ENCODE measurements around the gene EIF2S2.

The EIF2S2 gene

DNA sequence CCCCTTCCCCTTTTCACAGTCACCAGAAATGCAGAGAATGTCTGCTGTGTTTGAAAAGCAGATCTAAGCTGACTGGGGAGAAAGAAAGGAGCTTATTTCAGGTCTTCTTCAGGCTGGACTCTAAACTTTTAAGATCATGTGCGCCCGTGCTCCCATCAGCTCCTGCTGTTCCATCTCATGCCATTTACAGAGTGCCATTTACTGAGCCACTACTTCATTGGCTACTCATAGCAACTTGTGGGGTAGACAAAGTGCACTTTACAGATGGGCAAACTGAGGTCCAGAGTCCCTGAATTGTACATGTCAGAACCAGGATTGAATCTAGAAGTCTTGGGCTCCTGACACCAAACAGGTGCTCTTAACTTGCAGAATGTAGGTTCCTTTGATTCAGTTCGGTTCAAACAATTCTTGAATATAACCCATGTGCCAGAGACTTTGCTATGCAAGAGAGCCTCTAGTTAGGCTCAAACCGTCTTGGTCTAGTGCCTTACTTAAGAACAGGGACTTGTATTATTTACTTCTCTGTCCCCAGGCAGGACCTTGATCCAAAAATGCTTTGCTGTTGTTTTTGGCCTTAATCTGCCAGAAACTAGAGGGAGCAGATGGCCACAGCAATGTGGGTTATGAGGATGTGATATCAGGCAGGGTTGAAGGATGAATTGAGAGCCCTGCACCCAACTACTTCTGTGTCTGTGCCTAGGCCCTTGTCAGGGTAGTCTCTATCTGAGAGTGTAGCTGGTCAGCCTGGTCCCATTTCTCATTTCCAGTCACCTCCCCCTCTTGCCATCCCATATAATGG, 61.9 kb downstream of the EIF2S2 start:
- Histone ChIP-seq H3K27ac (ENCODE audit: low read length) (no peak overlapping the region), H3K4me1 (ENCODE audit: control insufficient read depth, low read depth, low read length) (peaks cover 13% of the 10 kb centered on the region), H3K9me3 (ENCODE audit: control insufficient read depth, low read depth, low read length) (no peaks in the 10 kb centered on the region), H3K27me3 (ENCODE audit: control insufficient read depth, insufficient read depth, low read length) (no peaks in the 10 kb centered on the region), H3K4me3 (ENCODE audit: low read length) (no peak overlapping the region), H3K36me3 (ENCODE audit: control insufficient read depth, low read depth, low read length) (no peaks in the 10 kb centered on the region), H3K9ac (ENCODE audit: low read length) (no peak overlapping the region)

DNA sequence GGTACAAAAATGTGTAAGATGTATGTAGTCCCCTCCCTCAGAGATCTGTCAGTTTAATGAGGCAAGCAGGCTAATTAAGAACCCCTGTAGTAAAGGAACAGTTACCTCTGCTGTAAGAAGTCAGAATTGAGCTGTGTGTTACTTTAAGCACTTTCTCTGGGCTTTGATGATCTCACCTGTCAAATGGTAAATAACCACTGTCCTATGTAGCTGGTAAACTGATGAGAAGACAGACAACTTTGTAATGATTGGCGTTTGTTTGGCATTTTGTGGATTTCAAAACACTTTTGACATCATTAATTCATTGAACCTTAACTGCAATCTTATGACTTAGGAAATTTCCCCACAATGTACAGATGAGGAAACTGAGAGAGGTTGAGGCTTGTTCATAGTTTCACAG, 62.7 kb downstream of the EIF2S2 start:
- no peak overlapping the region for H3K27ac ChIP-seq (ENCODE audit: low read length)
- no peak overlapping the region for H3K4me3 ChIP-seq (ENCODE audit: low read length)
- H3K27me3 ChIP-seq (ENCODE audit: control insufficient read depth, insufficient read depth, low read length): no peaks in the 10 kb centered on the region
- H3K36me3 ChIP-seq (ENCODE audit: control insufficient read depth, low read depth, low read length): no peaks in the 10 kb centered on the region
- H3K9me3 ChIP-seq (ENCODE audit: control insufficient read depth, low read depth, low read length): no peaks in the 10 kb centered on the region
- H3K9ac ChIP-seq (ENCODE audit: low read length): no peak overlapping the region
- H3K4me1 ChIP-seq (ENCODE audit: control insufficient read depth, low read depth, low read length): peaks cover 15% of the 10 kb centered on the region

DNA sequence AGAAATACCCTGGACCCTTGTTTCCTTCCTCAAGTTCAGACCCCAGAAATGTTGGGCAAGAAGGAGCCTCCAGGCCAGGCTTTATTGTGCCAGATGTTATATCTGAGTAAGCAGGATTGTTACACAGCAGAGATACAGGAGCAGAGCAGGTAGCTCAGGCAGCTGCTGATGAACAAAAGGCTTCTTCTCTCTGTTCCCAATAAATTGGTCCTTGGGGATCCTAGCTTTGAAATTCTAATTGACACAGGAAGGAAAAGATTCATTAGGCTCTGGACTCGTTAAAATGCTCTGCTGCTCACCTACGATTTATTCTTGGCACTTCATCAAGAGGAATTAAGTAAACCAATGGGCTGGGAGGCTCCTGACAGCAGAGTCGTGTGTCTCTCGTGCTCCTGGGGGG, 64.1 kb downstream of the EIF2S2 start:
- Histone ChIP-seq H3K4me3 (ENCODE audit: low read length) (no peak overlapping the region), H3K36me3 (ENCODE audit: control insufficient read depth, low read depth, low read length) (no peaks in the 10 kb centered on the region), H3K27me3 (ENCODE audit: control insufficient read depth, insufficient read depth, low read length) (no peaks in the 10 kb centered on the region), H3K9me3 (ENCODE audit: control insufficient read depth, low read depth, low read length) (no peaks in the 10 kb centered on the region), H3K27ac (ENCODE audit: low read length) (no peak overlapping the region), H3K9ac (ENCODE audit: low read length) (no peak overlapping the region), H3K4me1 (ENCODE audit: control insufficient read depth, low read depth, low read length) (peaks cover 15% of the 10 kb centered on the region)

DNA sequence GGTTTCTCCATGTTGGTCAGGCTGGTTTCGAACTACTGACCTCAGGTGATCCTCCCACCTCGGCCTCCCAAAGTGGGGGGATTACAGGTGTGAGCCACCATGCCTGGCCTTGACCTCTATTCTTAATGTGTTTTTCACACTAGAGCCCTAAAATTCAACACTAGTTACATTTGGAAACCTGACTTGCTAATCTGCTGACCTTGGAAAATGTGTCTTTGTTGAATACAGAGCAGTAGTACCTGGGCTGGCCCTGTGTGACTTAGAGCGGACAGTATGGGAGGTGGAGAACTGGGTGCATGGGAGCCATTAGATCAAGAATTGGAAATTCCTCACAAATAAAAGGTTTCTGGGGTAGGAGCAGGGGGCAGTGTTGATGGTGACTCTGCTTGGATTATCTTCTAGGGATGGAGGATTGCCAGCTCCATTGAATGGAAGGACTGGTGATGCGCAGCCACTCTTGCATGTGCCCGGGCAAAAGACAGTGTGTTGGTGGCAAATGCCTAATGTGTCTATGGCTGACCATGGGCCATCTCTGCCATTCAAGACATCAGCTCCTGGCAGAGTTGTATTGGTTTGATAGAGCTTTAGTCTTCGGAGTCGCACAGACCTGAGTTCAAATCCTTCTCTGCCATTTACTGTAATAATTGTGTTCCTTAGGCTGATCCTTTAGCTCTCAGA, 64.9 kb downstream of the EIF2S2 start:
- Histone ChIP-seq H3K9me3 (ENCODE audit: control insufficient read depth, low read depth, low read length) (no peaks in the 10 kb centered on the region), H3K4me1 (ENCODE audit: control insufficient read depth, low read depth, low read length) (peaks cover 15% of the 10 kb centered on the region), H3K36me3 (ENCODE audit: control insufficient read depth, low read depth, low read length) (no peaks in the 10 kb centered on the region), H3K9ac (ENCODE audit: low read length) (no peak overlapping the region), H3K27me3 (ENCODE audit: control insufficient read depth, insufficient read depth, low read length) (no peaks in the 10 kb centered on the region), H3K27ac (ENCODE audit: low read length) (no peak overlapping the region), H3K4me3 (ENCODE audit: low read length) (no peak overlapping the region)

DNA sequence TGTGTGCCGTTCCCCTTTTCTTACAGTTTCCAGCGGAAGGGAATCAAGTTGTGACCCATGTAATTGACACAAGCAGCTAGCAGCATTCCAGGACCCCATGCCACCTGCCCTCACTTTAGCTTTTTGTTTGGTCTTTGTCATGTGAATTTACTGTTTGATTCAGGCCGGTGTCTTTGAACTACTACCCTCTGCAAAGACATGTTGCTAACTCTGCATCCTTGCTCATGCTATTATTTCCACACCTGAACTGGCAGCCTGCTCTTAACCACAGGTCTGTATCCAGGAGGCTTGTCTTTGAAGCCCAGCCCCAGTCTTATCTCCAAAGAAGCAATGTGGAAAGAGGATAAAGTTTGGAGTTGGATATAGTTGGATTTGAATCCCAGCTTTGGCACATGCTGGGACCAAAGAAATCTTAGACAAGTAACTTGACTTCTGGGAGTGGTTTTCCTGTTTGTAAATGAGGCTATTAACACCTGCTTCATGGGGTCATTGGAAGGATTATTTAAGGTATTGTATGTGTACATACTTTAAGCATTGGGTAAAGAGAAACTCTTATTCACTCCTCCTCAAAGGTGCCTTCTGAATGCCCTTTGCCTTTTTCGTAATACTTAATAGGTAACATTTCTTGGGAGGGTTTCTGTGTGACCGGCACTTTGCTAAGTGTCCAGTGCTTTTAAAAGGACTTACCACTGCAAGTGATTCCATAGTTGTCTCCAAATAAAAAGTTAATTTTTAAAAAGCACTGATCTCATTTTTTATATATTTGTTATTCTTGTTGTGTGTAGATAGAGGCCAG, 65.9 kb downstream of the EIF2S2 start:
- no peaks in the 10 kb centered on the region for H3K27me3 ChIP-seq (ENCODE audit: control insufficient read depth, insufficient read depth, low read length)
- no peaks in the 10 kb centered on the region for H3K9me3 ChIP-seq (ENCODE audit: control insufficient read depth, low read depth, low read length)
- no peak overlapping the region for H3K9ac ChIP-seq (ENCODE audit: low read length)
- H3K27ac ChIP-seq (ENCODE audit: low read length): no peak overlapping the region
- H3K4me3 ChIP-seq (ENCODE audit: low read length): no peak overlapping the region
- no peaks in the 10 kb centered on the region for H3K36me3 ChIP-seq (ENCODE audit: control insufficient read depth, low read depth, low read length)
- H3K4me1 ChIP-seq (ENCODE audit: control insufficient read depth, low read depth, low read length): peaks cover 15% of the 10 kb centered on the region

DNA sequence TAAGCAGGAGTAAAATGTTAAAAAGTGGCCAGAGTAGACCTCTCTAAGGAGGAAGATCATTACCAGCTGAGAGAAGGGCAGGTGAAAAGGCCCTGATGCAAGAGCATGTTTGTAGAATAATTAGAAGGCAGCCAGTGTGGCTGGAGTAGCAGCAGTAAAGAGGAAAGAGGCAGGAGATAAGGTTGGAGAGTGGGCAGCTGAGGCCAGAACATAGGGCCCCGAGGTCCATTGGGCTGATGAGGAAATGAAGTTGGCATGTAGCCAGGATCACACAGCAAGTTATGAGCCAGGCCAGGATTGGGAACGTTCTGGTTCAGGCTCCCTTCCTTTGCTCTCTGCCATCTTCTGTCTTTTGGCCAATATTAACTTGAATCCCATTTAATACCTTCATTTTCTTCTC, 66.7 kb downstream of the EIF2S2 start:
- peaks cover 15% of the 10 kb centered on the region for H3K4me1 ChIP-seq (ENCODE audit: control insufficient read depth, low read depth, low read length)
- no peak overlapping the region for H3K9ac ChIP-seq (ENCODE audit: low read length)
- H3K27ac ChIP-seq (ENCODE audit: low read length): no peak overlapping the region
- no peaks in the 10 kb centered on the region for H3K36me3 ChIP-seq (ENCODE audit: control insufficient read depth, low read depth, low read length)
- H3K9me3 ChIP-seq (ENCODE audit: control insufficient read depth, low read depth, low read length): no peaks in the 10 kb centered on the region
- H3K4me3 ChIP-seq (ENCODE audit: low read length): no peak overlapping the region
- H3K27me3 ChIP-seq (ENCODE audit: control insufficient read depth, insufficient read depth, low read length): no peaks in the 10 kb centered on the region

DNA sequence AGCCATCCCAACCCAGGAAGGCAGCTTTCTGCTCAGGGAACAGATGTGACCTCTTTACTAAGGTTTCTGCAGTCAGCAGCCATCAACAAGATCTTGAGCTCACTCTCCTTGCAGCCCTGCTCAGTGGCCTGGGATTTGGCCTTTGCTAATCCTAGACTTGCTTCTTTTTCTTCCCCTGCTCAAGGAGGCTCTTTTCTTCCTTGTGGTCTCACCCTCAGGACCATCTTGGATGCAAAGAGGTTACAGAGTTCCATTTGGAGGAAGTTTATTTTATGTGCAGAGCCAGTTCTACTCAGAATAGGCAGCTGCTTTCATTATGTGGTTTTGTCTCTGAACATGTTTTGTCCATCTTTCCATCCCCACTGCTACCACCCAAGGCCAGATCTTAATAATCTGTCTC, 69.0 kb downstream of the EIF2S2 start:
- Histone ChIP-seq H3K27ac (ENCODE audit: low read length) (no peak overlapping the region), H3K9ac (ENCODE audit: low read length) (no peak overlapping the region), H3K36me3 (ENCODE audit: control insufficient read depth, low read depth, low read length) (no peaks in the 10 kb centered on the region), H3K9me3 (ENCODE audit: control insufficient read depth, low read depth, low read length) (no peaks in the 10 kb centered on the region), H3K4me3 (ENCODE audit: low read length) (no peak overlapping the region), H3K27me3 (ENCODE audit: control insufficient read depth, insufficient read depth, low read length) (no peaks in the 10 kb centered on the region), H3K4me1 (ENCODE audit: control insufficient read depth, low read depth, low read length) (peaks cover 15% of the 10 kb centered on the region)

DNA sequence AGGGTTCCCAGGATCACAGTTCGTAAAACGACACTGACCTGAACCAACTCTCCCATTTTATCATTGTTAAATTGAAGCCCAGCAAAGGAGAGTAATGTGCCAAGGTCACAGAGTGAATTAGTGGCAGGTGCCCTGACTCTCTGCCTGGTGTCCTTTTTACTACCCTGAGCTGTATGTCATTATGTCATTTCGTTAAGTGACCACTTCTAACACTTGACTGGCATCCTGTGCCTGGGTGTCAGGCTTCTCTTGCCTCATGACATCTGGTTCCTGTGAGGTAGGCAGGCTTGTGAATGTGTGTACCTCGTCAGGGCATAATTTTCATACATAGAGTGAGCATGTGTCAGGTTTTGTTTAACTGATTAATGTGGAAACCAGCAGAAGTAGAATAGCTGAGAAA, 69.8 kb downstream of the EIF2S2 start:
- Histone ChIP-seq H3K4me1 (ENCODE audit: control insufficient read depth, low read depth, low read length) (peaks cover 15% of the 10 kb centered on the region), H3K9ac (ENCODE audit: low read length) (no peak overlapping the region), H3K27me3 (ENCODE audit: control insufficient read depth, insufficient read depth, low read length) (no peaks in the 10 kb centered on the region), H3K36me3 (ENCODE audit: control insufficient read depth, low read depth, low read length) (no peaks in the 10 kb centered on the region), H3K27ac (ENCODE audit: low read length) (no peak overlapping the region), H3K9me3 (ENCODE audit: control insufficient read depth, low read depth, low read length) (no peaks in the 10 kb centered on the region), H3K4me3 (ENCODE audit: low read length) (no peak overlapping the region)

DNA sequence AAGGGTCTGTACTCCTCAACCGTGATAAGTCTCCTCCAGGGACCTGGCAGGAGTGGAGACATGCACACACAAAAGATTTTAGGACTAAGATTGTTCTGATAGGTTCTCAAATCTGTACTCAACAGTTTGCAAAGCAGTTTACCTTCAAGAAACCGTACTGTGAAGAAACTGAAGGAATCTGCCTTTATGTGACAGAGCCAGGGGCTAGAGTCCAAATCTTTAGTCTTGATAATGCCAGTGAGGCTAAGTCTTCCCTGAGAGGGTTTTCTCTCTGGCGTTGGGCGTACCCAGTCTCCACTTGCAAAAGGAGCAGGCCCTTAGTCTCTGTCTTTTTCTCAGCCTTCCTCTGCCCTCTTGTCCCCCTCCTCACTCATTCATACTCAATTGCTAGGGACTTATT, 70.8 kb downstream of the EIF2S2 start:
- H3K4me3 ChIP-seq (ENCODE audit: low read length): no peak overlapping the region
- H3K9me3 ChIP-seq (ENCODE audit: control insufficient read depth, low read depth, low read length): no peaks in the 10 kb centered on the region
- no peak overlapping the region for H3K27ac ChIP-seq (ENCODE audit: low read length)
- H3K9ac ChIP-seq (ENCODE audit: low read length): no peak overlapping the region
- no peaks in the 10 kb centered on the region for H3K27me3 ChIP-seq (ENCODE audit: control insufficient read depth, insufficient read depth, low read length)
- H3K36me3 ChIP-seq (ENCODE audit: control insufficient read depth, low read depth, low read length): no peaks in the 10 kb centered on the region
- peaks cover 17% of the 10 kb centered on the region for H3K4me1 ChIP-seq (ENCODE audit: control insufficient read depth, low read depth, low read length)

DNA sequence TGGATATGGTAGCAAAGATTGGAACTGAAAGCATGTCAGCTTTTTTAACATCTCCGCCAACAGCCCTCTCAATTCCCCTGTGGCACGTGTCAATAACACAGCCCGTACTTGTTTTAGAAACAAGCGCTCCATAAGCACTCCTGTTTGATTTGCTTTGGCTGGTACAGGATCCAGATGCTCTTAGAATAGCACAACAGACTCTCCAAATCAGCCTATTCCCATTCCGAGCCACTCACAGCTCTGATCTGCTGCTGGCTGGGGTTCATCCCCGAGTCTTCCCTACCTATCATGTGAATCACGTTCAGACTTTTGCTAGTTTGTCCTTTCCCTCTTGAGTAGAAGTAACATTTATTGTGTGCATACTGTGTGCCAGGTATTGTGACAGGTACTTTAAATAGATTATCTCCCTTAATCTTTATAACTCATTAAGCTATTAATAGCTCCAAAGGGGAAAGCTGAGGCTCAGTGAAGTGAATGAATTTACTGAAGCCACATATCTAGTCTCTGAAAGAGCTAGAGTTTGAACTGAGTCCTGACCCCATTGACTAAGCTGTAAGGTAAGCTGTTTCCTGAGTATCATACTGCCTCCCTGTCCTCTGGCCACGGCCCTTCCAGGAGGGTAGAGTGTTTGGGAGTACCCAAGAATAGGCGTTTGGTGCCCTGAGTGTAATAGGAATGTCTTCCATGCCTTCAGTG, 71.6 kb downstream of the EIF2S2 start:
- no peak overlapping the region for H3K9ac ChIP-seq (ENCODE audit: low read length)
- H3K36me3 ChIP-seq (ENCODE audit: control insufficient read depth, low read depth, low read length): no peaks in the 10 kb centered on the region
- H3K9me3 ChIP-seq (ENCODE audit: control insufficient read depth, low read depth, low read length): no peaks in the 10 kb centered on the region
- no peaks in the 10 kb centered on the region for H3K27me3 ChIP-seq (ENCODE audit: control insufficient read depth, insufficient read depth, low read length)
- H3K27ac ChIP-seq (ENCODE audit: low read length): no peak overlapping the region
- no peak overlapping the region for H3K4me3 ChIP-seq (ENCODE audit: low read length)
- H3K4me1 ChIP-seq (ENCODE audit: control insufficient read depth, low read depth, low read length): peaks cover 11% of the 10 kb centered on the region

Data from iPS-18a (cell line).